Skeletal muscle satellite cell (primary cell): ENCODE measurements around the gene SOX13.
A peak's percentile ranks its signal among the peaks of the same experiment; 100 is the strongest.

ENCODE experiments used
- H3K27me3 ChIP-seq: 2 replicates; pipeline ENCODE4 v1.7.0; 2013; ENCODE audit warnings: low read length; ENCODE audit not compliant: control insufficient read depth, insufficient read depth
- H3K36me3 ChIP-seq: 2 replicates; pipeline ENCODE4 v1.7.0; 2013; ENCODE audit warnings: mild to moderate bottlenecking, control low read depth, low read length; ENCODE audit not compliant: insufficient read depth
- H3K4me1 ChIP-seq: 2 replicates; pipeline ENCODE4 v1.7.0; 2013; ENCODE audit warnings: low read length; ENCODE audit not compliant: control insufficient read depth, insufficient read depth
- H3K4me2 ChIP-seq: 2 replicates; pipeline ENCODE4 v1.7.0; 2013; ENCODE audit warnings: mild to moderate bottlenecking, low read length
- H3K4me3 ChIP-seq: 2 replicates; pipeline ENCODE4 v1.7.0; 2013; ENCODE audit warnings: low read length
- H3K9ac ChIP-seq: 2 replicates; pipeline ENCODE4 v1.7.0; 2013; ENCODE audit warnings: mild to moderate bottlenecking, low read depth, low read length, moderate library complexity
- H3K9me3 ChIP-seq: replicated peaks from 2 replicates; pipeline ENCODE4 v1.7.0; 2013; ENCODE audit warnings: mild to moderate bottlenecking, control low read depth, low read length

The SOX13 gene

GRCh38 chr1:204065986-204066300 lies 7.0 kb upstream of the SOX13 start:
- Histone ChIP-seq H3K9ac (no peak overlapping the region), H3K27me3 (peaks cover 21% of the 10 kb centered on the region), H3K36me3 (no peaks in the 10 kb centered on the region), H3K9me3 (no peaks in the 10 kb centered on the region), H3K4me2 (no peak overlapping the region), H3K4me3 (no peak overlapping the region), H3K4me1 (no peaks in the 10 kb centered on the region)

GRCh38 chr1:204067935-204068334 lies 5.0 kb upstream of the SOX13 start:
- H3K9ac ChIP-seq, result no peak overlapping the region
- no peaks in the 10 kb centered on the region for H3K9me3 ChIP-seq
- H3K4me2 ChIP-seq, result no peak overlapping the region
- peaks cover 21% of the 10 kb centered on the region for H3K27me3 ChIP-seq
- H3K4me3 ChIP-seq, result no peak overlapping the region
- no peaks in the 10 kb centered on the region for H3K36me3 ChIP-seq
- H3K4me1 ChIP-seq, result no peaks in the 10 kb centered on the region

GRCh38 chr1:204069887-204070286 lies 3.0 kb upstream of the SOX13 start:
- Histone ChIP-seq H3K27me3 (peaks cover 21% of the 10 kb centered on the region), H3K36me3 (no peaks in the 10 kb centered on the region), H3K4me3 (no peak overlapping the region), H3K9ac (no peak overlapping the region), H3K9me3 (no peaks in the 10 kb centered on the region), H3K4me1 (peaks cover 1% of the 10 kb centered on the region), H3K4me2 (no peak overlapping the region)

GRCh38 chr1:204070895-204071294 lies 2.0 kb upstream of the SOX13 start:
- no peak overlapping the region for H3K4me2 ChIP-seq
- H3K9ac ChIP-seq, result no peak overlapping the region
- peaks cover 21% of the 10 kb centered on the region for H3K27me3 ChIP-seq
- peaks cover 8% of the 10 kb centered on the region for H3K4me1 ChIP-seq
- no peaks in the 10 kb centered on the region for H3K9me3 ChIP-seq
- no peak overlapping the region for H3K4me3 ChIP-seq
- H3K36me3 ChIP-seq, result no peaks in the 10 kb centered on the region

GRCh38 chr1:204073837-204074273 lies 940 bp downstream of the SOX13 start:
- peak overlapping the region; percentile 96 for H3K4me3 ChIP-seq
- H3K27me3 ChIP-seq, result peaks cover 9% of the 10 kb centered on the region
- H3K4me2 ChIP-seq, result peak overlapping the region; percentile 91
- no peaks in the 10 kb centered on the region for H3K36me3 ChIP-seq
- H3K9me3 ChIP-seq, result no peaks in the 10 kb centered on the region
- H3K4me1 ChIP-seq, result peaks cover 17% of the 10 kb centered on the region
- H3K9ac ChIP-seq, result peak overlapping the region; percentile 72

GRCh38 chr1:204074274-204075138 lies 1.6 kb downstream of the SOX13 start:
- peak overlapping the region; percentile 91 for H3K4me2 ChIP-seq
- H3K36me3 ChIP-seq, result no peaks in the 10 kb centered on the region
- H3K9me3 ChIP-seq, result no peaks in the 10 kb centered on the region
- peak overlapping the region; percentile 96 for H3K4me3 ChIP-seq
- H3K27me3 ChIP-seq, result peaks cover 4% of the 10 kb centered on the region
- H3K9ac ChIP-seq, result peak overlapping the region; percentile 72
- H3K4me1 ChIP-seq, result peaks cover 18% of the 10 kb centered on the region

- Histone ChIP-seq H3K4me1 (peaks cover 24% of the 10 kb centered on the region), H3K27me3 (no peaks in the 10 kb centered on the region), H3K9me3 (no peaks in the 10 kb centered on the region), H3K4me3 (peak overlapping the region; percentile 96), H3K4me2 (peak overlapping the region; percentile 91), H3K36me3 (no peaks in the 10 kb centered on the region), H3K9ac (peak overlapping the region; percentile 72)
Observed at GRCh38 chr1:204075139-204075521, 2.2 kb downstream of the SOX13 start.

GRCh38 chr1:204075890-204076846 lies 3.3 kb downstream of the SOX13 start:
- H3K9ac ChIP-seq, result no peak overlapping the region
- H3K4me3 ChIP-seq, result no peak overlapping the region
- H3K36me3 ChIP-seq, result no peaks in the 10 kb centered on the region
- H3K27me3 ChIP-seq, result no peaks in the 10 kb centered on the region
- no peaks in the 10 kb centered on the region for H3K9me3 ChIP-seq
- H3K4me2 ChIP-seq, result peak overlapping the region; percentile 91
- peaks cover 33% of the 10 kb centered on the region for H3K4me1 ChIP-seq

GRCh38 chr1:204076891-204077290 lies 4.0 kb downstream of the SOX13 start:
- Histone ChIP-seq H3K4me2 (no peak overlapping the region), H3K9me3 (no peaks in the 10 kb centered on the region), H3K9ac (no peak overlapping the region), H3K36me3 (no peaks in the 10 kb centered on the region), H3K27me3 (no peaks in the 10 kb centered on the region), H3K4me3 (no peak overlapping the region), H3K4me1 (peaks cover 33% of the 10 kb centered on the region)

- H3K36me3 ChIP-seq, result no peaks in the 10 kb centered on the region
- H3K27me3 ChIP-seq, result no peaks in the 10 kb centered on the region
- no peak overlapping the region for H3K4me2 ChIP-seq
- H3K9ac ChIP-seq, result no peak overlapping the region
- peaks cover 33% of the 10 kb centered on the region for H3K4me1 ChIP-seq
- H3K9me3 ChIP-seq, result no peaks in the 10 kb centered on the region
- no peak overlapping the region for H3K4me3 ChIP-seq
Observed at GRCh38 chr1:204077979-204078696, 5.2 kb downstream of the SOX13 start.

GRCh38 chr1:204079608-204079999 lies 6.7 kb downstream of the SOX13 start:
- Histone ChIP-seq H3K9ac (no peak overlapping the region), H3K27me3 (no peaks in the 10 kb centered on the region), H3K4me2 (peak overlapping the region; percentile 68), H3K4me1 (peaks cover 43% of the 10 kb centered on the region), H3K4me3 (peak overlapping the region; percentile 47), H3K9me3 (no peaks in the 10 kb centered on the region), H3K36me3 (no peaks in the 10 kb centered on the region)
